NT2/D1 (cell line): ENCODE data around the gene L2HGDH.

ENCODE experiments used
- SUZ12 ChIP-seq: IDR thresholded peaks from 2 replicates; pipeline ENCODE4 v1.6.1; 2011; ENCODE audit not compliant: insufficient read length, insufficient read depth; ENCODE audit errors: extremely low read depth
- YY1 ChIP-seq: IDR thresholded peaks from 2 replicates; pipeline ENCODE4 v1.6.1; 2011; ENCODE audit not compliant: insufficient read length, insufficient read depth
- ZNF274 ChIP-seq: IDR thresholded peaks from 2 replicates; pipeline ENCODE4 v1.6.1; 2011; ENCODE audit warnings: mild to moderate bottlenecking, low read depth, low read length

- TF ChIP-seq ZNF274 (no peak), YY1 (no peak), SUZ12 (no peak)
Observed at GRCh38 chr14:50272498-50272897, 39.5 kb downstream of the L2HGDH start.
